ENCODE results near the gene RTP2.
"Not testable (repeated sequence)": the region's sequence is repeated elsewhere in the genome, so short reads cannot be mapped to it uniquely, and the experiment has no call there.

RTP2 gene

DNA sequence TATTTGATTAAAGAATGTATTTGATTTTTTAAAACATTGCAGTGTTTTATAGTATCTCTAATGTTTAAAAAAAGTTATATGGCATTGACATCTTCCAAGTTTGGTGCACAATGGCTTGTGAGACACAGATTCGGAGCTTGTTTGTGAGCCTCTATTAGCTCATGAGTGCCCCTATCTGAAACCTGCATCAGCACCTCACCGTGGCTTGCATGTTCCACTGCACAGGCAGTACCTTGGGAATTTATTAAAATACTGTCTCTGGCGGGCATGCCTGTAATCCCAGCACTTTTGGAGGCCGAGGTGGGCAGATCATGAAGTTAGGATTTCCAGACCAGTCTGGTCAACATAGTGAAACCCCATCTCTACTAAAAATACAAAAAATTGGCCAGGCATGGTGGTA, 6.8 kb upstream of the RTP2 start:
- no peak for FAIRE-seq

GRCh38 chr3:187708696-187709095, 6.3 kb upstream of the RTP2 start:
- no peak for FAIRE-seq

- no peak for FAIRE-seq
Observed at GRCh38 chr3:187706971-187707370, 4.6 kb upstream of the RTP2 start.

DNA sequence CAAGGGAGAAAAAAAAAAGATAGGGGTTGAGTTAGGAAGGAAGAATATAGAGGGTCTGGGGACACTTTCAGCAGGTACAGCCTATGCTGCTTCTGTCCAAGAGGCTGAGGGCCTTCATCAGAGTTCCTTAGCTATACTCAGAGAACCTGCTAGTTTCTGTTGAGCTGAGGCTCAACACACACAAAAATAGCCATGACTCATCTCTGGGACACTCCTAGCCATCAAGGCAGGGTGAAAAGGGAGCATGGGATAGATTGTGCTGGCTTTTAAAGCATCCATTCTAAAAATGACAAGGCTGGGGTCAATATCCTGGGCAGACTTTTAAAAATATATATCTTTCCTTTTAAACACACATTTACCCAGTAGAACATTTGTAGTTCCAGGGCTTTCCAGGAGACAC, 2.8 kb upstream of the RTP2 start:
- no peak for FAIRE-seq

DNA sequence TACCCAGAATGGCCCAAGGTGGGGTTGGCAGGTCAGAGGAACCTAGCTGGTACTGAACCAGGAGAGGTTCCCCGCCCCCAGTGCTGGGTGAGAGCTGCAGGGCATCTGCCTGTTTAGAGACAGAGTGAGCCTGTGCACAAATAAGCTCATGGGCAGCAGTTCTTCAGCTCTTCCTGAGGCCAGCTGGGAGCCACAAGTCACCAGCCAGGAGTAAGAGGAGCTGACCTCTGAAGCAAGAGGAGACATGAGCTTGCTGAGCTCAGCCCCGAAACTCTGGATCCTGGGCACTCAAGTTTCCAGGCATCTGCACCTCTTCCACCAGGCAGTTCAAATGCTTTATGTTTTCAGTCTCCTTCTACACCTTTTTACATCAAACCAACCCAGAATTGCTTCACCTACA, 2.1 kb downstream of the RTP2 start:
- no peak for FAIRE-seq

DNA sequence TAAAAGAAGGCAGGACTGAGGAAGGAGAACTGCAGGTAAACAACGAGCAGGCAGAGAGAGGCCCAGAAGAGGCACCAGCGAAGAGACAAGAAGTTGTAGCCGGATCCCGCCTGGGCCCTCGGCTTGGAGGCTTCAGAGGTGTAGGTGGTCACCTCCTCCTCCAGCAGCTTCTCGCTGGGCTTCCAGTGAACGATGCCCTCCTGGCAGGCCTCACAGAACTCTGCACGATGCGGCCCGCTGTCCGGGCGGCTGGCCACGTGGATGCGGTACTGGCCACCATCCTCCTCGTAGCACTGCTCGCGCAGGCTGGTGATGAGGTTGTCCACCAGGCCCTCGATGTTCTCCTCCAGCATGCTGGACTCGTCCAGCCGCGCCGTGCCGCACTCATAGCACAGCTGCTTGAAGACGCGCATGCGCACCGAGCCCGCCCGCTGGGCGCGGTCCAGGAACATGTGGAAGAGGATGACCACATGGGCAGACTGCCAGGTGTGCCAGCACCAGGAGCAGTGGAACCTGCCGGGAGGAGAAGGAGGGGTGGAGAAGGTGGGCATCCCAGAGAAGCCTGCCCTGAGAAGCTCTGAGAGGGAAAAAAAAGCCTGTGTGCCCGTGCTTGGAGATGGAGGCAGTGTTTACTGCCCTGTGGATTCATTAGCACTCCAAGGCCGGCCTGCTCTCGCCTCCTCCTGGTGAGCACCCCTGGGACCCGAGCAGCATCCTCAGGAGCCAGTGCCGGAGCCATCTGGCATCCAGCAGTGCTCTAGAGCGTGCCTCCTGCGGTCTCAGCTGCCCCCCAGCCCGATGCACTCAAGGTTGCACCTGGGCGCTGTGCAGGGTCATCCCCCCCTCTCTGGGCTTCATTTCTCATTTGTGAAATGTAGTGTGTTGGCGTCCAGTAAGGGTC, 3.6 kb downstream of the RTP2 start:
- FAIRE-seq = no peak

GRCh38 chr3:187696021-187696420, 6.3 kb downstream of the RTP2 start:
- FAIRE-seq = no peak

DNA sequence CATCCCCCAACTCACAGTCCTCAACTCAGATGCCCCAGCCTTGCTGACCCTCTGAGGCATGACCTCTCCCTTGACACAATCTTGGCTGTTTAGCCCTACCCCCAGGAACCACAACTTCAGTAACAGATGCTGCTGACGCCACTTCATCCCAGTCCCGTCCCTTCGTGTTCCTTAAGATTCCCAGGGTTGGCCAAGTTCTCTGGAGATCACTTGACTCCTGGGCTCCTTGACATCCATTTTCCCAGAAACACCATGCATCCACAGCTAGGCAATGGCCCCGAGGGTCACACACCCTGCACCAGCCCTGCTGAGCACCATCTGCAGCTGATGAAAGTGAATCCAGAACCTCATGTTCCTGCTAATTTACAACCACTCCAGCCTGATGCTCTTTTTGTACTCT, 6.9 kb downstream of the RTP2 start:
- no peak for FAIRE-seq

- no peak for FAIRE-seq
Observed at GRCh38 chr3:187694801-187695200, 7.6 kb downstream of the RTP2 start.

GRCh38 chr3:187693431-187693830, 8.9 kb downstream of the RTP2 start:
- no peak for FAIRE-seq

DNA sequence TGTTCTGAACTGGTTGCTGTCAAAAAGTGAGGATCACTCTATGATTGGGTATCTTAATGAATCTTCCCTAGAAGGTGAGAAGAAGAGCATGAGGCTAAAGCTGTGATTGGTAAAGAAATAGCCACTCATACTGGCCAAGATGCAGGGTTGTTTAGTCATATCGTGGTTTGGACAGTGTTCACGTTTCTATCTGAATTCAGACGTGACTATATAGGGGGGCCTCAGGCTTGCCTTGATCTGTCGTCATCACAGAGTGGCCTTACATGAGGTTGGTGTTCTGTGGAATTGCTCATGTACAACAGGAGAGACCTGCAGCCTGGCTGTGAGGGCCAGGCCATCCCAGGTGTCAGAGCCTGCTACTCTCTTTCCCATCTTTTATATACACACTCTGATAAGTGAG, 12.4 kb downstream of the RTP2 start:
- FAIRE-seq = no peak

- no peak for FAIRE-seq
Observed at GRCh38 chr3:187686621-187687273, 15.6 kb downstream of the RTP2 start.

DNA sequence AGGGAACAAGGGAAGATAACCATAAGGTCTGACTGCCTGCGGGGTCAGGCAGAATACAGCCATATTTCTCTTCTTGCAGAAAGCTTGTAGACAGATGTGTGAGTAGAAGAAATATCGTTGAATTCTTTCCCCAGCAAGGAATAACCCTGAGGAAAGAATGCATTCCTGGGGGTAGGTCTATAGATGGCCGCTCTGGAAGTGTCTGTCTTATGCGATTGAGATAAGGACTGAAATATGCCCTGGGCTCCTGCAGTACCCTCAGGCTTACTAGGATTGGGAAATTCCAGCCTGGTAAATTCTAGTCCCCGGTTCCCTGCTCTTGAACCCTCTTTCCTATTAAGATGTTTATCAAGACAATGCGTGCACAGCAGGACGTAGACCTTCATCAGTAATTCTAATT, 16.4 kb downstream of the RTP2 start:
- no peak for FAIRE-seq

GRCh38 chr3:187684880-187685279, 17.5 kb downstream of the RTP2 start:
- no peak for FAIRE-seq

DNA sequence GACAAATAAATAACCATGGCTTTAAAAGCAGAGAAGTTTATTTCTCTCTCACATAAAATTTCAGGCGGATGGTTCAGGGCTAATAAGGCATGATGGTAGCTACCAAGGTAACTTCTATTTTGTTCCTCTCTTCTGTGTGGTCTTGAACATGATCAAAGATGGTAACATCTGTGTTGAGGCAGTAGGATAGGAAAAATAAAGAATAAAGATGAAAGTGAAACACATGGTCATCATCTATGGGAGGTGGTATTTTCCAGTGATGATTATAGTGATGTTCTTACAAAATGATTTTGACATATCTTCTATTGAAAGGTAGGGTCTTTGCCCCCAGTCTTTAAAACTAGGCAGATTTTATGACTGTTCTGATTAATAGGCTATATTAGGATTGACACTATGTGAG, 17.9 kb downstream of the RTP2 start:
- no peak for FAIRE-seq

DNA sequence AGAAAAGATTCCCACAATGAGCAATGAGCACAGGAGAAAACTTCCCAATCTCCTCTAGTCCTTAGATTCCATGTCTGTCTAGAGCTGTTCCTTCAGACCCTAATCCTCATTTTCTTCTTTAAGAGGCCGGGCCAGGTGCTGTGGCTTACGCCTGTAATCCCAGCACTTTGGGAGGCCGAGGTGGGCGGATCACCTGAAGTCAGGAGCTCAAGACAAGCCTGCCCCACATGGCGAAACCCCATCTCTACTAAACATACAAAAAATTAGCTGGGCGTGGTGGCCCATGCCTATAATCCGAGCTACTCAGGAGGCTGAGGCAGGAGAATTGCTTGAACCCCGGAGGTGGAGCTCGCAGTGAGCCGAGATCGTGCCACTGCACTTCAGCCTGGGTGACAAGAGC, 20.6 kb downstream of the RTP2 start:
- not testable (repeated sequence) for FAIRE-seq

DNA sequence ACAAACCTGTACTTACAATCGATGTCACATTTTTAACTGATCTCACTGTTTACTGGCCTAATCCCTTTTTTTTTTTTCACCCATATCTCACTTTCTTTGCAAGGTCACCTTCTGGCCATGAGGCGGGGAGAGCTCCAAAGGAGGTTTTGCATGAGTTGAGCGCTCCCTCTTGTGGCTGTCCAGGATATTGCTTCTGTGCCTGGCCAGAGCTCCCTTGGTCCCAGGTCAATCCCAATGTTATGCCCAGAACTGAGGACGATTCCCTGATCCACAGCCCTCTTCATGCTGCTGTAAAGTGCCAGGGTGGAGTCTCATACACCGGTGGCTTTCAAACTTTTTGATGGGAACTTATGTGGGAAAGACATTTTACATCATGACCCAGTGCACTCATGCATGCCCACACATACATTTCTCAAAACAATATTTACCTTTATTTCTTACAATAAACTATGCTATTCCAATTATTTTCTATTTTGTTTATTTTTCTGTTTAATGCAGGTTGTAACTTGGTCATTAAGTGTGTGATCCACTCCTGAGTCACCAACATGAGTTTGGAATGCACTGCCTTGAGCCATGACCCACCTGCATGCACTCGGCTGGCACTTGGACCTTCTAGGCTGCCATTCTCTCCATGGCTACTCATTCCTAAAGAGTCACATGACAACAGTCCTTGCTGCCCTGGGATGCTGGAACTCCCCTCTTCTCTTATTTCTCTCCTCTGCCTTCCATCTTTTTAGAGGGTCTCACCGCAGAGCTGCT, 22.5 kb downstream of the RTP2 start:
- FAIRE-seq = no peak

DNA sequence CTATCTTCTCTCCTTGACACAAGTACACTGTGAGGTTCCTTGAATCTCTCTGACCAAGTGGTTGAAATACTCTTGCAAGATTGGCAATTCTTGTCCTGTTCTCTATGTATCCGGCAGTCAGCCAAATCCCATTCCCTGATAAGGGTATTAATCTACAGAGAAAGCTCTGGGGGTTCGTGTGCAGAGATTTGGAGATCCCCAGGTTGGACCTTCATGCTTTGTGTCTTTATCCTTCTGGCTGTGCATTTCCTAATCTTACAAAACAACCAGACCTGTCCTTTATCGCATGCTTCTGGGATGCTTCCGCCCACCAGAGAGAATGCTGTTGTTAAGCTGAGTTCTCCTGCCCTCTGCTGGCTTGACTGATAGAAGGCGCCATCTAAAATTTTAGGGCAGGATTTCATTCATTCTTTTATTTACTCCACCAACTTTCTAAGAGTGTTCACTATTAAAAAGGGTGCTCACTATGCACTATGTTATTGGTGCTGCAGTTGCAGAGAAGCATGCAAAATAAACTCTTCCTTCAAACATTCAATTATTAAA, 23.6 kb downstream of the RTP2 start:
- no peak for FAIRE-seq

GRCh38 chr3:187677604-187678003, 24.8 kb downstream of the RTP2 start:
- no peak for FAIRE-seq

GRCh38 chr3:187673012-187673411, 29.3 kb downstream of the RTP2 start:
- no peak for FAIRE-seq

- no peak for FAIRE-seq
Observed at GRCh38 chr3:187669675-187670504, 32.5 kb downstream of the RTP2 start, which contains the start of gene SST. SST (minus strand) TSS chr3:187670394; CDS start chr3:187670291, 103 bp downstream.

DNA sequence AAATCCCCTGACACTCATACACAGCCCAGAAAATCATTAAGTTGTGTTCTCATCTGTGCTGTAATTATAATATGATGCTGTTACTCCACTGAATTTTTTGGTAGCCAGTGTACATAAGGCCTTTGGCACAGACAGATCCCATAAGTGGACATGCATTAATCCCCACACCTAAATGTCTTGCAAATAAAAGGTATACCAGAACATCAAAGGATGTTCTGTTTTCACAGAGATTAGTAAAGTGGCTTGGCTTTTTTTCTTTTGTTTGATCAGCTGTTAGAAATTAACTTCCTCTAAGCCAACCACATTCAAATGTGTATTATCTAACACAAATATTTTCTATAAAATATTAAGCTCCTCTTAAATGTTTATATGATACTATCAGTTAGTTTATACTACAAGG, 34.8 kb downstream of the RTP2 start:
- no peak for FAIRE-seq

Data from TTC549 (cell line).